ENCODE measurements around the gene MTMR11.

DNA sequence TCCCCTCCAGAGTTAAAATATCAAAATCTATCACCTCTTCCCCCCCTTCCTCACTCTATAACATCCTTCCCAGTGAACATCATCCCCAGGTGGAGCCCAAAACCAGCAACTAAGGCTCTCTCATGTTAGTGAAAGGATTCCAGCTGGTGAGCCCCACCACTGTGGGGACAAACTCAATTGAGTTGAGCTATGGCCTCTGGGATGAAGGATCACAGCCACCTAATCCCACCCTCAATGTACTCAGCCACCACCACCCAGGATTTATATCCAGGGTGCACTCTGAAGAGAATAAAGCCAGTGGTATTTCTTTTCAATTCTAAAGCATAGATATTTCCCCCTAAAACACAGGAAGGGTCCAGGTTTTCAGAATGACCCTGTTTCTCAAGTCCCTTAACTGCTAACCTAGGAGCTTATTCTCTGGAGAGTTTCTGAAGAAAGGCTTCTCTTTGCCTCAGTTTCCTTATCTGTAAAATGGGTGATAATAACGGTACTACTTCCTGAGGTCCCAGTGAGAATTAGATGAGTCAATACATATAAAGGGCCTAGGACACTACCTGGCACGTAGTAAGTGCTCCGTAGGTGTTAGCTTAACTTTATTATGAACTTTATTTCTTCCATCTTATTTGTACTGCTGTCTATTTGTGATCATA lies 53.0 kb downstream of the MTMR11 start:
- TF ChIP-seq TAF1 (IDR thresholded peaks at IDR 0.05; ENCODE audit: borderline replicate concordance, low read depth, low read length), result no peak
- no peak for TF ChIP-seq YY1 (IDR thresholded peaks at IDR 0.05; ENCODE audit: low read depth, low read length)
- no peak for TF ChIP-seq RCOR1 (conservative IDR thresholded peaks at IDR 0.05; ENCODE audit: low read depth, low read length)
- no peak for TF ChIP-seq ESRRA (IDR thresholded peaks at IDR 0.05; ENCODE audit: low read length)
- TF ChIP-seq CTCF (IDR thresholded peaks at IDR 0.05 in 2 of 3, conservative IDR thresholded peaks at IDR 0.05 in 1 of 3; ENCODE audit: control insufficient read depth in 2 of 3, extremely low read depth in 1 of 3, insufficient read depth in 1 of 3, low read depth in 3 of 3, low read length in 3 of 3), result no peak
- TF ChIP-seq PAX5 (IDR thresholded peaks at IDR 0.05; ENCODE audit: borderline replicate concordance, low read depth, low read length), result no peak
- TF ChIP-seq ZNF384 (IDR thresholded peaks at IDR 0.05; ENCODE audit: borderline replicate concordance, low read depth, low read length), result no peak
- TF ChIP-seq SP1 (IDR thresholded peaks at IDR 0.05; ENCODE audit: low read depth, low read length), result no peak
- no peak for TF ChIP-seq ETV6 (conservative IDR thresholded peaks at IDR 0.05 in 1 of 2, IDR thresholded peaks at IDR 0.05 in 1 of 2; ENCODE audit: borderline replicate concordance in 1 of 2, low read depth in 1 of 2)
- no peak for TF ChIP-seq SIX5 (IDR thresholded peaks at IDR 0.05; ENCODE audit: low read depth, low read length, severe bottlenecking)

Data from GM12878 (cell line).